NT2/D1 (cell line): ENCODE results near the gene LRP8.

Experiments
- DNase-seq: peaks from one replicate; pipeline ENCODE4 v3.0.0-alpha.2; 2011; ENCODE audit warnings: low read depth, low spot score
- H3K27me3 ChIP-seq: 2 replicates; pipeline ENCODE4 v1.6.0; 2011; ENCODE audit warnings: mild to moderate bottlenecking; ENCODE audit not compliant: insufficient read length, insufficient read depth
- H3K36me3 ChIP-seq: 2 replicates; pipeline ENCODE4 v1.6.1; 2011; ENCODE audit warnings: mild to moderate bottlenecking, low read length, mixed read lengths; ENCODE audit not compliant: insufficient read depth, insufficient read length
- H3K4me1 ChIP-seq: 2 replicates; pipeline ENCODE4 v1.5.1; 2011; ENCODE audit not compliant: insufficient read depth, insufficient read length
- H3K4me3 ChIP-seq: 2 replicates; pipeline ENCODE4 v1.5.1; 2011; ENCODE audit warnings: low read depth; ENCODE audit not compliant: insufficient read length
- H3K9ac ChIP-seq: 2 replicates; pipeline ENCODE4 v1.6.0; 2011; ENCODE audit warnings: low read depth; ENCODE audit not compliant: insufficient read length
- H3K9me3 ChIP-seq: 2 replicates; pipeline ENCODE4 v1.5.1; 2011; ENCODE audit warnings: mild to moderate bottlenecking, low read length; ENCODE audit not compliant: insufficient read depth
- SUZ12 ChIP-seq: IDR thresholded peaks from 2 replicates; pipeline ENCODE4 v1.6.1; 2011; ENCODE audit not compliant: insufficient read length, insufficient read depth; ENCODE audit errors: extremely low read depth
- YY1 ChIP-seq: IDR thresholded peaks from 2 replicates; pipeline ENCODE4 v1.6.1; 2011; ENCODE audit not compliant: insufficient read length, insufficient read depth
- ZNF274 ChIP-seq: IDR thresholded peaks from 2 replicates; pipeline ENCODE4 v1.6.1; 2011; ENCODE audit warnings: mild to moderate bottlenecking, low read depth, low read length

LRP8 gene

DNA sequence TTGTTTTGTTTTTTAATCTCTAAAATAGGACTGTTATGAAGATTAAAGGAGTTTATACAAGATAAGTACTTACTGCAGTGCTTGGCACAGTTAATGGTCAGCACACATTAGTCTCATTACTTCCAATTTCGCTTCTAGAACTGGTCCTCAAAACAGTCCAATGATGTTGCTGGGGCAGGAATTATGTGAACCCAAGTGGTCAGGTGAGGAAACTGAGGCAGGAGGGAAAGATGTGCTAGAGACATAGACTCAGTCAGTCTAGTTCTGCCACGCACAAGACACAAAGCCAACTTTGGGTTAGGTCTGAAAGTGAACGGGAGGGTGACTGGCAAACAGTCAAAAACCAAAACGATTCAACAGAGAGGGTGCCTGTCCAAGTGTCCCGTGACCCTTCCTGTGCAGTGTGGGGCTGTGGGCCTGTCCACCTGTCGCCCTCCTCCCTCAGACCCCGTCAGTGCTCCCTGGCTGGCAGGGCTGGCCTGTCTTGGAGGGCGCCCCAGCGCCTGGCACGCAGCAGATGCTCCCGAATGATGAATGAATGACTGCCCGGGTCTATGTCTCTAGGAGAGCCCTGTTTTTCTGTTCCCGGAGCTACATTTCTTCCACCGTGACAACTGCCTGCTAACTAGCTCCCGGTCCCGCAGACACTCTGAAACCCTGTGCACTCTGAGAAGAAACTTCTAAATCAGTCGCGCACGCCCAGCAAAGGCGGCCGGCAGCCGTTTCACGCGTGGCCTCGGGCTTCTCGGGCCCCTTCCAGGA, 2.4 kb downstream of the LRP8 start:
- DNase-seq, result no peak
- Histone ChIP-seq H3K9me3 (no peaks in the 10 kb centered on the region), H3K4me3 (peak overlapping the region; percentile 51), H3K27me3 (peaks cover 11% of the 10 kb centered on the region), H3K4me1 (peaks cover 39% of the 10 kb centered on the region), H3K36me3 (peaks cover 62% of the 10 kb centered on the region), H3K9ac (peak overlapping the region; percentile 91)
- no peak for TF ChIP-seq ZNF274
- no peak for TF ChIP-seq YY1
- TF ChIP-seq SUZ12, result no peak

DNA sequence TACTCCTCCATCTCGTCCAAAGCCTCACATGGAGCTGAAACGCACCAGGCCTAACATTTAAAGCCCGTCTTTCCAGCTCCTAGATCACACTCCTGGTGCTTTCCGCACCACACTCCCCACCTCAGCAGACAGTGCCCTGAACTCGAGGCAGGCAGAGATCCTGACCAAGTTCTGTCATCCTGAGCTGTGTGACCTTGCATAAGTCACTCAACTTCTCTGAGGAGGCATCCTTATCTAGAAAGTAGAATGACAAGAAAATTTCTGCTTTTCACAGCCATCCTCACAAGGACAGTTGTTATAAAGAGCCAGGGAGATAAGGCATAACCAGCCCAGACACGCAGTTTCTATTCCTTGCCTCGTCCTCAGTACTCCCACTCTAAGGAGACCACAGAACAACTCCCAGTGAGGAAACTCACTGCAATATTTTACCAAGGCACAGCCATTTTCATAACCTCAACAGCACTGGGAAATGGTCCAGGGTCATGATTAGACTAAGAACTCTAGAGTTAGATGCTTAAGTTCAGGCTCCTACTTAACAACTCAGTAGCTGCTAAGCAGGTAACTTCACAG, 3.1 kb downstream of the LRP8 start:
- TF ChIP-seq SUZ12 (no peak), YY1 (no peak), ZNF274 (no peak)
- no peak for DNase-seq
- peaks cover 39% of the 10 kb centered on the region for H3K4me1 ChIP-seq
- no peaks in the 10 kb centered on the region for H3K9me3 ChIP-seq
- peaks cover 9% of the 10 kb centered on the region for H3K27me3 ChIP-seq
- H3K36me3 ChIP-seq, result peaks cover 69% of the 10 kb centered on the region
- peak overlapping the region; percentile 91 for H3K9ac ChIP-seq
- H3K4me3 ChIP-seq, result no peak overlapping the region

DNA sequence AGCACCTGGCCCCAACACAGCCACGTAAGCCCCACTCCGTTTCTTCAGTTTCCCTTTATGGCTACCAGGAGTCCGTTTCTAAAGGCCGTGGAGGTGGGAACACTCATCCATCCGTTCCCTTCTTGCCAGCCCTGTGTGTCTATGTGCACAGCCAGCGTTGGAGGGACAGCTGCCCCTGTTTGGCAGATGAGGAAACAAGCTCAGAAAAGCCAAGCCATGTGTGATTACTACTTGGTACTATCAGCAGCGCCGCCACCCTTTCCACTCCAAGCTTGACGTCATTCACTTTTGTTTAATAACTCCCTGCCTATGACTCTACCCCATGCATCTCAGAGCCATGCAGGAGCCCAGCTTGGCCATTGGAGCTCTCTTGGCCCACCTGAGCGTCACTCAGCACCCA, 3.5 kb downstream of the LRP8 start:
- Histone ChIP-seq H3K36me3 (peaks cover 74% of the 10 kb centered on the region), H3K27me3 (peaks cover 4% of the 10 kb centered on the region), H3K4me1 (peaks cover 39% of the 10 kb centered on the region), H3K9ac (no peak overlapping the region), H3K9me3 (no peaks in the 10 kb centered on the region), H3K4me3 (no peak overlapping the region)
- TF ChIP-seq ZNF274, result no peak
- no peak for TF ChIP-seq SUZ12
- TF ChIP-seq YY1, result no peak
- no peak for DNase-seq

DNA sequence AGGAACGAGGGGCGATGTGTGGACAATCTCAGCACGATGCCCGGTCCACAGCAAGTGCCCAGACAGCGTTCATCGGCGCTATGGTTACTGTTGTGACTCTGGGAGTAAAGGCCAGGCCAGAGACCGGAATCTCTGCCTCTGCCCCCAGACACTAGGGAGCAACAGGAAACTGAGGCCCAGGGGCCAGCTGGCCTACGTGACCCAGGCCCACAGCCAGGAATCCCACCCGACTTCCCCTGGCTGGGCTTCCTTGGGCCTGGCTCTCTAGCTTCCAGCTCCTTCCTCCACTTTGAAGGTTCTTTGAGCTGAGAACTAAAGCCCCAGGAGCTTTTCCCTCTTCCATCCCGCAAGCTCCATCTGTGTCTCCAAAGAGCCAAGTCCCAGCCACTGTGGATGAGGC, 4.6 kb downstream of the LRP8 start:
- peaks cover 84% of the 10 kb centered on the region for H3K36me3 ChIP-seq
- H3K9ac ChIP-seq, result no peak overlapping the region
- TF ChIP-seq SUZ12 (no peak), ZNF274 (no peak), YY1 (no peak)

DNA sequence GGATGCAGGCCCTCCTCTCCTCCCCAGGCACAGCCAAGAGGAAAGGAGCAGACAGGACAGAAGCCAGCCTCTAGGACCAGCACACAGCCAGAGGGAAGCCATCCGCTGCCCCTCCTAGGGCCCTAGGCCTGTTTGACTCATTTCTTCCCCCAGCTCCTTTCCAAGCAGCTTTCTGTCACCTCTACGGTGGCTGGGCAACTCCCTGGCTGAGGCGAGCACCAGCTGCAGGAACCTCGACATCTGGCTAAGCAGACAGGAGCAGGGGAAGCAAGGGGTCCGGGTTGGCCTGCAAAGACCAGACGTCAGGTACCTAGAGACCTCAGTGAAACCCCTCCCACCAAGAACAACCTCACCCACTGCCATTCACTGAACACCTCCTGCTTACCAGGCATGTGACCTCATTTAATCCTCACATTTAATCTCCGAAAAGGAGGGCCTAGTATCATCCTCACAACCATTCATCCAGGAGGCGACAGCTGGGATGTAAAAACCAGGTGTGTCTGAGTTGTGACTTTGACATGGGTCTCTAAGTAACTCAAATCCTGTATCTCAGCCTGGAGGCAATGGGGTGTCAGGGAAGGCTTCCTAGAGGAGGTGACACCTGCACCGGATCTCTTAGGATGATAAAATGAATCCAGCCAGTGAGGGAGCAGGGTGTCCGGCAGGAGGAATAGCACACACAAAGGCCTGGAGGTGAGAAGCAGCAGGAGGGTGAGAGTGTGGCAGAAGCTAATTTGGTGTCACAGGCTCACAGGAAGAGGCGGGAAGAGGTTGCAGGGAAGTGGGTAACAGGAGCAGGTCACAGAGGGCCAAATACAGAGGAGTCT, 5.9 kb downstream of the LRP8 start:
- Histone ChIP-seq H3K27me3 (no peaks in the 10 kb centered on the region), H3K36me3 (peaks cover 97% of the 10 kb centered on the region), H3K9me3 (no peaks in the 10 kb centered on the region), H3K4me3 (no peak overlapping the region), H3K4me1 (peaks cover 42% of the 10 kb centered on the region), H3K9ac (peak overlapping the region; percentile 35)
- DNase-seq, result no peak
- TF ChIP-seq YY1 (no peak), SUZ12 (no peak), ZNF274 (no peak)

More for the DNA sequence above, 4.6 kb downstream of the LRP8 start:
- DNase-seq, result no peak
- Histone ChIP-seq H3K27me3 (no peaks in the 10 kb centered on the region), H3K9me3 (no peaks in the 10 kb centered on the region), H3K4me1 (peaks cover 34% of the 10 kb centered on the region), H3K4me3 (no peak overlapping the region)

DNA sequence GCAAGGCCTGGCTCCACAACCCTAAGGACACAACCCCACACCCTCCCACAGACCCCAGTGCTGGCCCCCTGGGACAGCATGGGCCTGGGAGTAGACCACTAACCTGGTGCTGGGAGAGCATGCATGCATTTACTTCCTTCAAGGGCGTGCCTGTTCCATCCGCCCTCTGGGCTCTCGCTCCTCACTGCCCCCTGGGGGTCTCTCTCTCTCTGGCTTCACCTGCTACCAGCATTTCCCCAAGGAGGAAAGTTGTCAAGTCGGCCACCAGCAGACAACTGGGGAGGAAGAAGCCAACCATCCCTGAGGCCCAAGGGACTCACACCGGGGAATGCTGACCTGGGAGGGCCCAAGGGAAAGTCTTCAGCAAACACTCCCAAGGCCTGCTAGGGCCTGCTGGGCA, 6.5 kb downstream of the LRP8 start:
- no peak overlapping the region for H3K9ac ChIP-seq
- H3K4me3 ChIP-seq, result no peak overlapping the region
- peak; percentile 63 for DNase-seq
- H3K36me3 ChIP-seq, result peaks cover 98% of the 10 kb centered on the region
- no peaks in the 10 kb centered on the region for H3K27me3 ChIP-seq
- no peaks in the 10 kb centered on the region for H3K9me3 ChIP-seq
- H3K4me1 ChIP-seq, result peaks cover 44% of the 10 kb centered on the region
- TF ChIP-seq SUZ12, result no peak

DNA sequence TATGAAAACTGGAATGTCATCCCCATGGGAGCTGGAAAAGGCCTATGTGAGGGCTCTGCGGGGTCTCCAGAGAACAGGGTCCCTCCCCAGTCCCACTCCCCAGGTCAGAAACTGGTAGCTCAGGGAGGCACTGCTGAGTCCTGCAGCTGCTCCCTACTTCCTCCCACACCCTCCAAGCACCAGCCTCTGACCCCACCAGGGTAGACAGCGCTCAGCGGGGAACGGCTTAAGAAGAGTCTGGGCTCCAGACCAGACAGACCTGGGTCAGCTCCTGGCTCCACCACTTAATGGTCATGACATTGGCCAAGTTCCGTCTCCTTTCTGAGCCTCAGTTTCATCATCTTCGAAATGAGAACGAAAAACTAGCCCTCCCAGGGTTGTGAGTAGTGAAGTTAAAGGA, 7.2 kb downstream of the LRP8 start:
- TF ChIP-seq ZNF274 (no peak), YY1 (no peak), SUZ12 (no peak)
- Histone ChIP-seq H3K4me1 (peaks cover 47% of the 10 kb centered on the region), H3K4me3 (no peak overlapping the region), H3K36me3 (peaks cover 100% of the 10 kb centered on the region), H3K27me3 (no peaks in the 10 kb centered on the region), H3K9me3 (no peaks in the 10 kb centered on the region), H3K9ac (no peak overlapping the region)
- DNase-seq, result no peak
